Measurements from ENCODE around the gene UPK3A. TPM values are rescaled to one million over a fixed set of nuclear protein-coding genes. Genes with fewer than 3 reads are reported as not detected.
A peak's percentile ranks its signal among the peaks of the same experiment; 100 is the strongest.

The UPK3A gene
- total and polyA plus RNA-seq, 2 of the 8 experiments (the other 6 are each of a cell fraction or from before 2014, with no cell fraction given): 0.35 to 1.7 TPM

DNA sequence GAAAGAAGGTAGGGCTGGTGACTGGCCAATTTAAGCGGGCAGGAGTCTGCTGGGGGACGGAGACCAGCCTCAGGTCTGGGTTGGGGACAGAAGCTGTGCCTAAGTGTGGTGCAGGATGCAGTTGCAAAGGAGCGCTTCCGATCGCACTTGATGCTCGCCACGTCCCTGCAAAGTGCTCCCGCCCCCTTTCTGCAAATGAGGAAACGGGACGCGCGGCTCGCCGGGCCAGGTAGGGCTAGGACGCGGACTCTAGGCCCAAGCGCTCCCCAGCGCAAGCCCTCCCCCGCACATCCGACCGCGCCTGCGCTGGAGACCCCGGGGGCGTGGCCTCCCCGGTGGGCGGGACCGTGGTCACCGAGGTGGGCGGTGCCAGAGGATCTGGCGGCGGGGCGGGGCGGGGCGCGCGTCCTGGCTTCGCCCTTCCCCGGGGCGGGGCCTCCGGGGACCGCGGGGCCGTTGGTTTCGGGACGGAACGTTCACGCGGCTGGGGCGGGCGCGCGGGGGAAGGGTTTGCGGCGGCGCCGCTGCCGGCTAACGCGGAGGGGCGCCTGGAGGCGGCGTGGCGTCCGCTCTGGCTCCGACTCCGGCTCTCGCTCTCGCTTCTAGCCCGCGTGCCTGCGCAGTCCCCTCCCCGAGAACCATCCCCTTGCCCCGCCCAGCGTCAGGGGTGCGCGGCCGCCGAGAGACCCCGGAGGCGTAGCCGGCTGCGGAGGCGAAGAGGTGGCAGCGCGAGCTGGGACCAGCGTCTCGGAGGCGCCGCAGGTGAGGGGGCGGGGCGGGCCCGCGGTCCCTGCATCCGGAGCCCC, 24.9 kb downstream of the UPK3A start, which contains the start of gene FAM118A:
Gene FAM118A, plus strand, starts transcription at position 513 of the 806 bp plus-strand sequence. CDS start 12,446 bp downstream, outside the sequence.
- peak within 1 kb of the TSS; percentile 58 for H4K8ac ChIP-seq (ENCODE audit: extremely low read depth, insufficient read depth, low read length)
- no peak within 1 kb of the TSS for H2AK5ac ChIP-seq (ENCODE audit: low read depth, low read length)
- WGBS, 2 experiments (ENCODE audit: extremely low coverage in 1 of 2, insufficient coverage in 1 of 2, insufficient read length in 1 of 2, insufficient replicate concordance in 2 of 2, low coverage in 1 of 2, low lambda C conversion rate in 2 of 2, missing lambda C conversion rate in 1 of 2): 1% methylated on average over 24 of the region's 95 CpGs; no CpG with 5 or more reads in 1 of the 2 experiments
- H3K4me2 ChIP-seq (ENCODE audit: insufficient read depth in 1 of 2, low read depth in 2 of 2, low read length in 2 of 2): peak within 1 kb of the TSS; percentile 72 to 93
- H3K23me2 ChIP-seq (ENCODE audit: low read depth, low read length): peaks cover 3% of the 10 kb centered on the region; the same call in 1 of the 2 replicates
- H2BK5ac ChIP-seq (ENCODE audit: low read depth, low read length): peak within 1 kb of the TSS; percentile 88; the same call in 1 of the 2 replicates
- H3K4me3 ChIP-seq (ENCODE audit: extremely low read depth in 1 of 4, insufficient read depth in 2 of 4, low read depth in 3 of 4, low read length in 4 of 4): peak within 1 kb of the TSS; percentile 63 to 88 (median 68)
- FAIRE-seq: no peak
- peak within 1 kb of the TSS; percentile 58 for H2BK120ac ChIP-seq (replicated peaks; ENCODE audit: low read depth, low read length)
- peak; percentile 83 to 100 for DNase-seq (ENCODE audit: low read depth in 1 of 2, low spot score in 2 of 2)
- peaks cover 0 to 10% (median 7%) of the 10 kb centered on the region in 4 experiments; a peak in 5 of 7 replicates for H3K4me1 ChIP-seq (replicated peaks in 1 of 4; ENCODE audit: control insufficient read depth in 3 of 4, insufficient read depth in 4 of 4, low read length in 3 of 4)
- H3K79me2 ChIP-seq (ENCODE audit: control insufficient read depth in 1 of 2, insufficient read depth in 2 of 2, low read length in 2 of 2): peaks cover 0 to 23% of the 10 kb centered on the region in 2 experiments; a peak in 1 of 4 replicates
- H3K36me3 ChIP-seq (ENCODE audit: control insufficient read depth in 2 of 4, insufficient read depth in 4 of 4, low read length in 3 of 4): no peaks in the 10 kb centered on the region
- H3K14ac ChIP-seq (ENCODE audit: insufficient read length): no peak within 1 kb of the TSS
- POLR2A ChIA-PET (ENCODE audit: partially characterized antibody): interaction anchor here (1.1 to 2.5 kb wide), 6 partner anchors 8 to 195 kb away, joined by 3 to 13 read pairs (median 4); no protein-coding TSS in a partner anchor
- 0 out of 2 replicates have a peak within 1 kb of the TSS, but pooled peaks have one; percentile 46 for H2BK15ac ChIP-seq (ENCODE audit: low read length)
- peak within 1 kb of the TSS; percentile 60 for H3K56ac ChIP-seq (replicated peaks; ENCODE audit: insufficient read length, low read depth, low read length)
- peak within 1 kb of the TSS; percentile 42 for H3K4ac ChIP-seq (replicated peaks; ENCODE audit: insufficient read length, low read depth, low read length)
- H4K20me1 ChIP-seq (replicated peaks in 1 of 2; ENCODE audit: control insufficient read depth in 1 of 2, insufficient read depth in 2 of 2, low read length in 2 of 2): peaks cover 0 to 10% of the 10 kb centered on the region in 2 experiments
- peak within 1 kb of the TSS; percentile 87 for H4K5ac ChIP-seq (ENCODE audit: insufficient read length, low read depth, low read length)
- peaks cover 4% of the 10 kb centered on the region; the same call in 1 of the 2 replicates for H3K79me1 ChIP-seq (ENCODE audit: low read depth, low read length)
- peak within 1 kb of the TSS; percentile 54; the same call in 1 of the 2 replicates for H3K27ac ChIP-seq (ENCODE audit: low read depth, low read length)
- peak within 1 kb of the TSS; percentile 81 for H2BK12ac ChIP-seq (ENCODE audit: low read depth, low read length)
- H3K9ac ChIP-seq (replicated peaks in 1 of 4; ENCODE audit: extremely low read depth in 1 of 4, low read depth in 3 of 4, low read length in 3 of 4): peak within 1 kb of the TSS; percentile 9 to 82 (median 52); a peak in 6 of 7 replicates
- peak within 1 kb of the TSS; percentile 93 for H2AFZ ChIP-seq (ENCODE audit: low read length)
- no peak within 1 kb of the TSS for H3K23ac ChIP-seq (ENCODE audit: insufficient read length)
- H4K91ac ChIP-seq (replicated peaks; ENCODE audit: insufficient read length, low read length): peak within 1 kb of the TSS; percentile 75
- H3K27me3 ChIP-seq (replicated peaks in 1 of 4; ENCODE audit: control insufficient read depth in 3 of 4, extremely low read depth in 1 of 4, insufficient read depth in 3 of 4, low read length in 3 of 4): peaks cover 0 to 4% (median 0%) of the 10 kb centered on the region in 4 experiments; a peak in 2 of 7 replicates
- H3K18ac ChIP-seq (ENCODE audit: extremely low read depth, low read length): peak within 1 kb of the TSS; percentile 62
- CTCF ChIA-PET (ENCODE audit: partially characterized antibody): interaction anchor here (0.9 to 3.3 kb wide), 2 partner anchors 11 to 13 kb away, joined by 4 to 14 read pairs; no protein-coding TSS in a partner anchor
- peak within 1 kb of the TSS; percentile 86; the same call in 1 of the 2 replicates for H2BK20ac ChIP-seq (ENCODE audit: low read length)
- no peaks in the 10 kb centered on the region for H3K9me3 ChIP-seq (ENCODE audit: insufficient read depth in 2 of 2, low read depth in 1 of 2, low read length in 1 of 2)
- TF ChIP-seq EP300 (IDR thresholded peaks at IDR 0.05; ENCODE audit: borderline replicate concordance in 1 of 2, low read depth in 2 of 2, low read length in 2 of 2) (peak in 1 of 2 experiments; percentile 62; a peak in 1 of 3 replicates), TAF1 (IDR thresholded peaks at IDR 0.05; ENCODE audit: low read depth, low read length) (peak; percentile 78), SP1 (IDR thresholded peaks at IDR 0.05; ENCODE audit: low read depth, low read length) (peak; percentile 44; the same call in 1 of the 2 replicates), POLR2A (IDR thresholded peaks at IDR 0.05; ENCODE audit: control extremely low read depth in 1 of 2, low read depth in 2 of 2, low read length in 2 of 2) (peak; percentile 72 to 81), PHF8 (conservative IDR thresholded peaks at IDR 0.05; ENCODE audit: low read depth, low read length) (peak; percentile 85), ASH2L (IDR thresholded peaks at IDR 0.05; ENCODE audit: low read length) (peak; percentile 77), RBBP5 (IDR thresholded peaks at IDR 0.05; ENCODE audit: borderline replicate concordance, low read depth, low read length) (peak; percentile 74; the same call in 1 of the 2 replicates)
- TF ChIP-seq, protein P1, sequence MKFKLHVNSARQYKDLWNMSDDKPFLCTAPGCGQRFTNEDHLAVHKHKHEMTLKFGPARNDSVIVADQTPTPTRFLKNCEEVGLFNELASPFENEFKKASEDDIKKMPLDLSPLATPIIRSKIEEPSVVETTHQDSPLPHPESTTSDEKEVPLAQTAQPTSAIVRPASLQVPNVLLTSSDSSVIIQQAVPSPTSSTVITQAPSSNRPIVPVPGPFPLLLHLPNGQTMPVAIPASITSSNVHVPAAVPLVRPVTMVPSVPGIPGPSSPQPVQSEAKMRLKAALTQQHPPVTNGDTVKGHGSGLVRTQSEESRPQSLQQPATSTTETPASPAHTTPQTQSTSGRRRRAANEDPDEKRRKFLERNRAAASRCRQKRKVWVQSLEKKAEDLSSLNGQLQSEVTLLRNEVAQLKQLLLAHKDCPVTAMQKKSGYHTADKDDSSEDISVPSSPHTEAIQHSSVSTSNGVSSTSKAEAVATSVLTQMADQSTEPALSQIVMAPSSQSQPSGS (IDR thresholded peaks at IDR 0.05; ENCODE audit: low read length): 0 out of 2 replicates have a peak, but pooled peaks have one; percentile 35
